Measurements from ENCODE around the gene GID8.

The GID8 gene

DNA sequence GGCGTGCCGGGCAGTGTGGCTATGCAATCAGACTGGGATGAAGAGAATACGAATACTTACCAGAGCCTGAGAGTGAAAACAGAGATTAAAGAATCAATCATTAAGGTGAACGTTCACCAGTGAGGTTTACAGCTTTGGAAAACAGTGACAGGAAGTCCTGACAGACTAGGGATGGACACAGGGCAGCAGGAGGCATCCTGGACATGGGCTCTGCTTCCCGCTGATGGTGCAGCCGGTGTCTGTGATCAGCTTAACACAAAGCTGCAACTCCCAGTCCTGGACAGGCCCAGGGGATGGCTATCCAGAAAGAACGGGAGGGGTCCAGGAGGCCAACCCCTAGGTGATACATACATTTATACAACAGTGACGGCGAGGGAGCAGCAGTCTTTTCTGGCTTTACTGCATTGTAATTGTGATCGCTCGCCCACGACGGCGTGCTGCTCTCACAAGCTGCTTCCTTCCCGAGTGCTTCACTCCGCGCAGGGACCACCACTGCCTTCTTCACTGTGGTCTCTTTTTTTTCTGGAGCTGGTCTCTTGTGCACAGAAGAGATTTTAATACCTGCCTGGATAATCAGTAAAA lies 32.3 kb upstream of the GID8 start:
- no peak for DNase-seq

DNA sequence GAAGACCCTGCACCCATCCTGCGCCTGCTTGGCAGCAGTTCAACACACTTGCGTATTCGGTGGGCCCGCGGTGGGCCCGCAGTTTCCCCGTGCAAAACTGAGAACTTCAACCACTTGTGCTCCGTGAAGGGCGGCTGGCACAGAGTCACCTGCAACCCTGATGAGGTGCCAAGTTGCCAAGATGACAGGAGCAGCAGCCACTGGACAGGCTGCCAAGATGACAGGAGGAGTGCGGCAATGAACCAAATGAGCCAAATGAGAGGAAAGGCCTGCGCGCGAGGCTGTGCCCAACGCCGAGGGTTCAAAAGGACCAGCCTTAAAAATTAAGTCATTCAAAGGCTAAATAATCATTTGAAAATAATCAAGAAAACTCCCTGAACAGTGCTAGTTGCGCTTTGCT lies 31.7 kb upstream of the GID8 start:
- no peak for DNase-seq

DNA sequence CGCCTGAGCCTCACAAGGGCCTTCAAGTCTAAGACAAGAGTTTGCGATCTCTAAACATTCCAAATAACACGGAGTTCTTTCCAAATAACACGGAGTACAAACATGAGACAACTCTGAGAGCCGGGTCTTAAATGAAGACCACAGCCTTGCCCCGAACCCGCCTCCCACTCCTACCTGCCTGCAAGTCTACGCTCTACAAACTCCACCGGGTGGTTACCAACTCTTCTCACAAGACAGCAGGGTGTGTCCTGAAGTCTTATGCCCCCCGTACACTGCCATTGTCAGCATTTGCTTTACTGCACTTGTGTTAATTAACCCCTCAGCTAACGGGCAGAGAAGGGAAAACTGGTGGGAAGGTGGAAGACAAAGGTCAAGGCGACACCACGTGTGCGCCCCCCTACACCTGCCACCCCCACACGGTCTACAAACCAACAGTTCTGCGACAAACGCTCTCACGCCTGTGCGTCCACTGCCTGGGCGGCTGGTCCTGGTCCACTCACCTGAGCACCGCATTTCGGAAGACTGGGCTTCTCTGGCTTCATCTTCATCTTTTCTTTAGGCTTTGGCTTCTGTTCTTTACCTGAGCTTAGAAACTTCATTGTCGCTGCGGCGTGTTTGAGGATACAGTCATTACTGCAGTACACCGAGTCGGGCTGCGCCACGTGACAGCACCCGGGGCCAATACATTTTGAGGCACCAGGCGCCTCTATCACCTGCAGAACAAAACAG lies 31.1 kb upstream of the GID8 start:
- DNase-seq, result no peak

DNA sequence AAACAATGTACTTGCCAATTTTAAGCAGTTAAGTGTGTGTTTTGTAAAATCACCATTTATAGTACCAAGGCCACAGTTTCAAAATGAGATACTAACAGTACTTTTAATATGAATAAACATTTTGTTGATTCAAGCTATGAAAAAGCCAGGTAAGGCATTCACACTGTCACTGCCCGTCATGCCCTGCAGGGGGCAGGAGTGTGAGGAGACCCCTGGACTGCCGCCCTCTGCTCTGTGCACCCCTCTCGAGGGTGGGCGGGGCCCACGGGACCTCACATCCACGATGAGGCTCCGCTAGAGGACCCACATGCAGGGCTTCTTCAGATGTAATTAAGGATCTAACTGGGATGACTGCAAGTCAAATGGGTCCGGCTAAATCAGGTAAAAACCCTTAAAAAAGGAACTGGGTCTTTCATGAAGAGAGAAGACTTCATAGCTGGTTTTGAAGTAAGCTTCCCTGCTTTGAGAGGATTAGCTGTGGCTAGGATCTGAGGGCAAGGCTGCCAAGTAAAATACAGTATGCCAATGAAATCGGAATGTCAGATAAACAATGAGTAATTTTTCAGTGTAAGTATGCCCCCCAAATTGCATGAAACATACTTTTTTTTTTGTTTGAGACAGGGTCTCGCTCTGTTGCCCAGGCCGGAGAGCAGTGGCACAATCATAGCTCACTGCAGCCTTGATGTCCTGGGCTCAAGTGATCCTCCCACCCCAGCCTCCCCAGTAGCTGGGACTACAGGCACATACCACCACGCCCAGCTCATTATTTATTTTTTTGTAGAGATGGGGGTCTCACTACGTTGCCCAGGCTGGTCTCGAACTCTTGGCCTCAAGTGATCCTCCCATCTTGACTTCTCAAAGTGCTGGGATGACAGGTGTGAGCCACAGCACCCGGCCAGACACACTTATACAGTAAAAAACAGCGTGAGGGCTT lies 30.3 kb upstream of the GID8 start:
- no peak for DNase-seq

DNA sequence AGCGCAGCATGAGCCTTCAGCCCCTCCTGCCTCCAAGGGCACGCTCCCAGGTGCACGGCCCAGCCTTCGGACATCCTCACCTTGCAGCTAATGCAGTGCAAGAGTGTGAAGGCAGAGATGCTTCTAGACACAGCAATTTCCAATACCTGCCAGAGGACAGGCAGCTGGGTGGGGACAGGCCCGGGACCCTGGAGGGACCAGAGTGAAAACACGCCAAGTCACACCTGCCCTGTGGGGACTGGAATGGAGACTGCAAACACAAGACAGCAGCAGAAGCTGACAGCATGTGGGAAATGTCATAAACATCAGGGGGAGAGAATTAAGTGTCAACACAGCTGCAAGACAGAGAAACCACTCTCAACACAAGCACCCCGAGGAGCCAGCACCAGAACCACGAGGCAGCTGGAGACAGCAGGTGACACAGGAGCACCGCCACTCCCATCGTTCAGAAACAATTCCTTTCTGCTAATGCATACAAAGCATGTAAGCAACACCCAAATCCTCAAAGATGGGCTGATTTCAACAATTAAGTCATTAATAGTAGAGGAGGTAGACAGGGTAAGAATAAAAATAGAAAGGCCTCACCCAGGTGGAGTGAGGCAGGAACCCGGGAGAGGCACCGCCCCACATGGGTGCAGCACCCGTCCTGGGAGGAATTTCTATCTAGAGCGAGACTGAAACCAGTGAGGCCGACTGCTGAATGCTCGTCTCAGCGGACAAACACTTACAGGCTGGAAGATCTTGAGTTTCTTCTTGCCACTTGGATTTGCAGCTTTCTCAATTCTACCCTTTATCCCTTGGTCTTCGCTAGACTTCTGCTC lies 28.8 kb upstream of the GID8 start:
- DNase-seq, result no peak

DNA sequence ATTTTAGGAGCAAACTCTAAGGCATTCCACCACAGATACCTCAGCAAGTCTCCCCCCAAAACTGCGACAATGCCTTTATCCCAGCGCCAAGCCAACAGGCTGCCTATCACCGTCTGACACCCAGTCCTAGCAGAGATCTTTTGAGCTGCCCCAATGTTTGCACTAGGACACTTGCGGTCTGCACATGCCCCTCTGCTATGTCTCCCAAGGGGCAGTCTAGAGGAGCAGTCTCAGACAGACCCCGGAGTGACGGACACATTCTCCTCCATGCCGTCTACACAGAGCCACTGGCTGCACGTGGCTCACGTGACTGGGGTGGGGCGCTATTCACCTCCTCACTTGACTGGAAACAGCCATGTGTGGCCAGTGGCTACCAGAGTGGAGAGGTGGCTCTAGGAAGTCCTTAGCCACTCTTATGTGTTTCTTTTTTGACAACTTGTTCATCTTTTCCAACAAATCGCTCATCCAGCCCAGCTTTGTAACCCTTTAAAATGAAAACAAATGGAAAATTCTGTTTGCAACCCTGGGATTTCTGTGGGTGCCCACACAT lies 27.7 kb upstream of the GID8 start:
- DNase-seq, result no peak

DNA sequence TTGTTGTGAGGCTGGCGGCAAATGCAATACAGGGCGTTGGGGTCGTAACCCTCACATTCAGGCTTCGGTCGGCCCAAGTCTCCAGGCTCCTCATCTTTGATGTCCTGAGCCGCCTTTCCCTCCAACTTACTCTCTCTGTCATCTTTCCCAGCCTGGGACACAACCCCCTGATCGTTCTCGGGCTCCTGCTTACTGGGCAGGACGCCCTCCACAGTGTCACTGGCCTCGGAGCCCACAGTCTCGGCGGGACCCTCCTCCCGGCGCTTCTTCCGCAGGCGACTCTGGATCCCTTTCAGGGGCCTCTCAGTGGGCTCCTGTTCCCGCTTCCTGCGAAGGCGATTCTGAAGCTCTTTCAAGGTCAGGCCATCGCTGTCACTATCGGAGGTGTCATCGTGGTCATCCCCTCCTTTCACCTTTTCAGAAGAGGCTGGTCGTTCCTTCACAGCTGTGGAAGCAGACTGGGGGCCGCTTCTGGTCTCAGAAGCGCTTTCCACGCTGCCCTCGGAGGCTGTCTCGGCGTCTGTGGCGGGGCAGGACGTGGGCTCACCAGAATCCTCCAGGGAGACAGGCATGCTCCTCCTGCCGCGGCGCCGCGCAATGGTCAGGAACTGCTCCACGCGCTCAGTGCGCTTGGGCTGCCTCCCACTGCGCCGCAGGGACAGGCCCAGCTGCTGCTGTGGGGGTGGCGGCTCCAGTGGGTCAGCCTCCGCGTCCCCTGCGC lies 27.0 kb upstream of the GID8 start:
- DNase-seq, result no peak

DNA sequence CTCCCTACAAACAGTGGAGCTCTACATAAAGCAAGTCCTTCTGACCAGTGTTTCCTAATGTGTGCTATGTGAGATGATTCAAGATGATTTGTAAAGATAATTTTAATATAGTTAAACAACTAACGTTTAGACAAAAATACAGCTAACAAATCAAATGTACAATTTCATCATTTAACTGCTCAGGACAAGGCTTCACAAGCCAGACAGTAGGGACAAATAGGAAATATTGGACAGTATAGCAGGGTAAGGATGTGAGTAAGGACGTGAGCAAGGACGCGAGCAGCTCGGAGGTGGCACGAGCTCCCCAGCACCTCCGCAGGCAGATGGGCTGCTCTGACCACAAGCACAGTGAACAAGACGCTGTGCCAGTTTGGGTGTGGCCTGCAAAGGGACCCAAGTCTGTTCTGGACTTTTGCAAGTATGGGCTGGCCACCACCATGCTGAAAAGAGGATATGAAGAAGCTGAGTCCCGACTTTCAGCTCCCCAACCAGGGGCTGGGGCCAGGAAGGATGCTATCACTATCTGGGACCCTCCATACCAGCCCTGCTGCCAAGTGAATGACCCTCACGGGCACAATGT lies 26.2 kb upstream of the GID8 start:
- no peak for DNase-seq

DNA sequence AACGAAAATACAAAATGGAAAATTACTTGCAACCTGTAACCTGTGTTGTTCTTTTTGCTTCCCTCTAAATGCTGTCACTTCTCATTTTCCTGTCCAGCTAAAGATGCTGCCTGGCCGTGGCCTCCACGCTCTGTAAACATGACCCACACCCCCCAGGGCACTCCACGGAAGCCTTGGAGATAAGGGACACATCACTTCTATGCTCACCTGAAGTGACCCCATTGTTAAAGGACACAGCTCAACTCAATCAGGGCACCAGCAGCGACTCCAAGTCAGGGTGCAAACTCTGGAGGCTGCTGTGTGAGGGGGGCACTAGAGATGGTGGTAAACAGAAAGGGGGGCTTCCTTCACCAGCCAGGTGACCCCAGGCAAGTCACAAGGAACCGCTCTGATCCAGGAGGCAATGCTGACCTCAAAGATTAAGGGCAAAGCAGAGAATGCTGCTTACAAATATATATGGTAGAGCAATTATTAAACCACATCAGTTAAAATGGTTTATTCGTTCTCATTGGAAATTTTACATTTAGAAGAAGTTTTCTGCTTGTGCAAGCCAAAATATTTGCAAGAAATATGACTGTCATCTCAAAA lies 24.8 kb upstream of the GID8 start:
- DNase-seq, result no peak

DNA sequence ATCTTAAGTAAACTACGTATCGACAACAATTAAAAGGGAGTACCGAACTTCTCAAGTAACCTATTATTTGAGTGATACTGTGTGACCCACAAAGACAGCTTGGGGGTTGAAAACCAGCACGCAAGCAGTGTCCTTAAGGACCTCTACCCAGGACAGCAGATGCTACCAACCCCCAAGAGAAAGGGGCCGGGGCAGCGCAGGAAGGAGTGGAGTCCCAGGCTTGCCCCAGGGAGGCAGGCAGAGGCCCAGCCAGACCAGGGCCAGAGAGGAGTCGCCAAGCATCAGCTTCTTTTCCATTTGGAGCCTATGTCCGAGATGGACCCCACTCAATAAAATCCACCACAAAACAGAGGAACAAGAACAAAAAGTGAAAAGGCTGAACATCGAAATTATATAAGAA lies 23.5 kb upstream of the GID8 start:
- DNase-seq, result no peak

DNA sequence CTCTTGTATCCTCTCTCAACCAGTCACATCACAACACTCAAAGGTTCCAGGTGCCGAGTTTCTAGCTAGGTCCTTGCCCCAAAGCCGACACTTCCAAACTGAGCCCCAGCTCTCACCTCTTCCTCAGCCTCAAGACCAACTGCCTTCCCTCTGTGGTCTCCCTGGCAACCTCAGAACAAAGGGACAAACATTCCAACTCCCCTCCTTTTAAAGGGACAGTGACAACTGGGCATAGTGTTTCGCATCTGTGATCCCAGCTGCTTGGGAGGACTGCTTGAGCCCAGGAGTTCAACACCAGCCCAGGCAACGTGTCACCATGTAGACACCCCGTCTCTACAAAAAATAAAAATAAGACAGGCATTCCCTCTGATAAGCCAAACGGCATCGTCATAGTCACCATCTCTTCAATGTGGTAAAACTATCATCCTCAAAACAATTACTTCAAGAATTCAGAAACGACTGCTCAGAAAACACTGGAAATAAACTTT lies 22.9 kb upstream of the GID8 start:
- peak; percentile 17 for DNase-seq

DNA sequence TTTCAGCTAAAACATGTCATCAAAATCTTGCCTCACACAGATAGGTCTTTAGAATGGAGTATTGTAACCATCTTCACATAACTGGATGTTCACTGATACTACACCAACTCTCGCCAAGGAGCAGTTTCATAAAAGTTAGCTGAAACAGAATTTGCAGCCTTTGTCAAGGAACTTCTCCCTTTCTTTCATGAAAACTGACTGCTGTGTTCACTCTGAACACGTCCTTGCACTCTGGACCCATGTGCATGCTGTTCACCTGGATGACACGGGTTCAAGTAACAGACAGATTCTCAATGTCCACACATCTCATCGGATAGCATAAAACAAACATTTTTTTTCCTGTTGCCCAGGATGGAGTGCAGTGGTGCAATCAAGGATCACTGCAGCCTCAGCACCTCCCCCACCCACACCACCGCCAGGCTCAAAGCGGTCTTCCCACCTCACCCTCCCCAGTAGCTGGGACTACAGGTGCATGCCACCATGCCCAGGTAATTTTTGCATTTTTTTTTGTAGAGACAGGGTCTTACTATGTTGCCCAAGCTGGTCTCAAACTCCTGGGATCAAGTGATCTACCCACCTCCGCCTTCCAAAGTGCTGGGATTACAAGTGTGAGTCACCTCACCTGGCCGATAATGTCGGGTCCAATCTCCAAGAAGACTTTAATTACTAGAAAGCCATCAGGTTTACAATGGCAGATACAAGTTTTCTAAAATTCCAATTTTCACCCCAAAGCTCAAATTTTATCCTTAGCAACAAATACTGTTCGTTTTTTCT lies 21.1 kb upstream of the GID8 start:
- DNase-seq, result no peak

DNA sequence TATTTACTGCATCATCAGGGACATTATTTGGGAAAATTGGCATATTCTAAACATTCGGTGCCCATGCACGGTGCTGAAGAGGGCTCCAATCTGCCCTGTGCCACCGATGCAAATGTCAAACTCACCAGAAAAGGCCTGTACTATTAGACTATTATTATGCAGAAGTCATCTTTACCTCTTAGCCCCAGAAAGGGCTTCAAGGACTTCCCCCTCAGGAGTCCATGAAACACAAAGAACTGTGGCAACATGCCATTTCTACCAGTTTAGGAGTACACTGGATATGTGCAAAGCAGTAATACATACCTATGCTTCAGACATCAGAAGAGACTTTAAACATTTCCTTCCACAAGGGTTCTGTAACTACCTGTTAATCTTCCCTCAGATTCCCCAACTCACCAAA lies 20.2 kb upstream of the GID8 start:
- DNase-seq, result no peak

DNA sequence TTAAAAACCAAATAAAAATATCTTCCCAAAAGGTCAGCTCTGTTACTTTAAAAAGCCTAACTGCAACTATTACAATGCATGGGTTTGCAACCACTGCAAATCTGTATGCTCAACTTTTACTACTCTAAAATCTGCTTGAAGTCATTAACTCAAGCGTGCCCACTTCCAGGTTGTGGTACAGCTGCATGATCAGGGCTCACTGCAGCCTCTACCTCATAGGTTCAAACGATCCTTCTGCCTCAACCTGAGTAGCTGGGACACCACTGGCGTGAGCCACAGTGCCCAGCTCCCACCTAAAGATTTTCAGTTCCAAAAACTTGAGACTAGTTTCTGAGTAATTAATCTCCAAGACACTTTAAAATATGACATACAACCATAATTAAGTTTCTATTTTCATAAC lies 19.8 kb upstream of the GID8 start:
- no peak for DNase-seq

DNA sequence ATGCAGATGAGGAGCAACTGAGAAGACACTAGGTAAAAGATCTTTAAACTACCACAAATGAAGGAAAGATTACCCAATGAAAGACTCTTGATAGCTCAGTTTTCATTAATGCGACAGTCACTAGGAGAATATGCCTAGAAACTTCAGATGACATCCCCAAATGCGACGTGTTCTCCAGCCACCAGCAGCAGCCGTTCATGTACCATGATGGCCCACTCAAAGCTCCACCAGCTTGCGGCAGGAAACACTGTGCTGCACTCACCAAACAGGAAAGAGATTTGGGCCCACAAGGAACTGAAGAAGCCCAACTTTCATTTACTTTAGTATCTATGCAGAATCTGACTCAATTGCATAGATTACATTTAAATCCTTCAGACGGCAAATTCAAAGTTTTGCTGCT lies 19.1 kb upstream of the GID8 start:
- no peak for DNase-seq

DNA sequence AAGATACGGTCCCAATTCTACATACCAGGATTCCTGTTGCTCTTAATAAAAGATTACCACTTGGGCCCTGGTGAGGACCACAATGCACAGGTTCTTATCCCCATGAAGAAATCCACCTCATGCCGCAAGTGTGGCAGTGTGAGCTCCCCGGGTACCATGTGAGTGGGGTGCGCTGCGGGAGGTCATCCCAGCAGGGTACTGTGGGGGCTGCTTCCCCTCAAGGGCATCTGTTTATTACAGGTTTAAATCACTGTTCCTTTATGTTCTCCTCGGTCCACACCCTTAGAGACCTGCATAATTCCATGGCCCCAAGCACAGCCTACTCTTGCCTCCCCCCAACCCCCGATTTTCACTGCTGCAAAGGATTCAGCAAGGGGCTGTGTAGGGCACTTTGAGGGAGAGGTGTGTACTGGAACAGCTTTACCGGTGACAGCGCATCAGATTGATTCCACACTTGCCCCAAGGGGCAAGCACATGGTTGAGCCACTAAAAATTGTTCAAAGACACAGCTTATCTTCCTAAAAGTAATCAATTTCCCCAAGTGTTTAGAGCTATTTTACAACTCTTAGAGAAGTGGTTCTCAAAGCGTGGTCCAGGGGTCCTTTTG lies 17.8 kb upstream of the GID8 start:
- DNase-seq, result no peak

DNA sequence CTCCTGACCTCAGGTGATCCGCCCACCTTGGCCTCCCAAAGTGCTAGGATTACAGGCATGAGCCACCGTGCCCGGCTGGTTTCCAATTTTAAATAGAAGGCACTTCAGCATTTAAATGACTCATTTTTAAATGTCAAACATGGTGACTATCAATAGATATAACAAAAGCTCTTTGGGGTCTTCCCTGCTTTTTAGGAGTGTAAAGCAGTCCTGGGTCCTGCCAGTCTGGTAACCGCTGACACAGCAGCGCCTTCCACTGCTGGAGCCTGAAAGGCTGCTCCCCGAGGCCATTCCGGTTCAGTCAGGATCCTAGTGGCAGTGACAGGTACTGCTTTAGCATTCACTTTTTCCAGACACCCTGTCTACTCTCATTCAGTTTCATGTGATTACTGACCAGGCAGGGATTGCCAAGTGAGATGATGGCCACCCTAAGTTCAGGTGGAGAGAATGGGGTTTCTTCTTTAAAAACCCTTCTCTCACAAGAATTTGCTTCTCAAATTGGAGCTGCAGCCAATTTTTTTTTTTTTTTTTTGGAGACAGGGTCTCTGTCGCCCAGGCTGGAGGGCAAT lies 16.7 kb upstream of the GID8 start:
- DNase-seq, result peak; percentile 45

DNA sequence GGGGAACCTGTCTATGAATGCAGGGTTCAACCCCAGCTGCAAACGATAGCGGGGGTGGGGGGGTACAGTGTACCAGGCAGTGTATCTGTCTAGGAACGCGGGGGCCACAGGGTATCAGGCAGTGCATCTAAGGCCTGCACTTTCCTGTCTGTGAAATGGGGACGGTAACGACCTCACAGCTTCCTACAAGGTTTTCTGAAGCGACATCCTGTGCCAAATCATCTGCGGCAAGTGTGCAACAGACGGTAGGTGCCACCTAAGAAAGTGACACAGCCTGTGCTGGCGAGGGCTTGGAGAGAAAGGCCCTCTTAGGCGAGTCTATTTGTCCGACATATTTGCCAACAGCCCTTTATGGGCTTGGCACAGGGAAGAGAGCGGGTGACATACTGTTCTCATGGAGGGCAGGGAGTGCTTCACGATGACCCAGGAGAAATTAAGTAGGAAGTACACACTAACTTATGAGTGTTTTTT lies 15.5 kb upstream of the GID8 start:
- no peak for DNase-seq

DNA sequence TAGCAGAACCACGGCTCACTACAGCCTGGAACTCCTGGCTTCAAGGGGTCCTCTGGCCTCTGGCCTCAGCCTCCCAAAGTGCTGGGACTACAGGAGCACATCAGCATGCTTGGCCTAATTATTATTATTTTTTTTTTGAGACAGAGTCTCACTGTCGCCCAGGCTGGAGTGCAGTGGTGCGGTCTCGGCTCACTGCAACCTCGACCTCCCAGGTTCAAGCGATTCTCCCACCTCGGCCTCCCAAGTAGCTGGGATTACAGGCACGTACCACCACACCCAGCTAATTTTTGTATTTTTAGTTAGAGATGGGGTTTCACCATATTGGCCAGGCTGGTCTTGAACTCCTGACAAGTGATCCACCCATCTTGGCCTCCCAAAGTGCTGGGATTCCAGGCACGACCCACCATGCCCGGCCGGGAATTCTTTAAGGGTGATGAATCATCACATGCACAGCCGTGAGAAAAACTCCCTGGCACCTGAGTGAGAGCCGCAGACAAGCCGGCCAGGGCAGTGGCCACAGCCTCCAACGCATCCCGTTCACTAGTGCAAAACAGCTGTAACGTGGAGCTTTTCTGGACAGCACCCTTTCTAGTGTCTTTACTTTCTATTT lies 14.8 kb upstream of the GID8 start:
- peak; percentile 45 for DNase-seq
